SU-DHL-6 (cell line): ENCODE measurements around the gene KLHL40.

ENCODE experiments used
- CTCF ChIP-seq: fragments of 200-600 bp; sonication (generic); IDR thresholded peaks from one replicate; pipeline ENCODE4 v1.5.1; 2017; ENCODE audit warnings: antibody characterized with exemption, mild to moderate bottlenecking, low read length, moderate library complexity; ENCODE audit not compliant: insufficient read depth, poor library complexity, severe bottlenecking
- EZH2phosphoT487 ChIP-seq: fragments of 200-600 bp; sonication (generic), shearing (Covaris generic); conservative IDR thresholded peaks from 2 replicates; pipeline ENCODE4 v1.6.1; 2018; ENCODE audit warnings: mild to moderate bottlenecking, antibody characterized with exemption, low read length, moderate library complexity, mixed read lengths

- TF ChIP-seq CTCF (no peak), EZH2phosphoT487 (no peak)
Measured at GRCh38 chr3:42697289-42698051, 12.1 kb downstream of the KLHL40 start.
